ENCODE data around the gene CEACAM18. TPM values are rescaled to one million over a fixed set of nuclear protein-coding genes. Genes with fewer than 3 reads are reported as not detected.

The CEACAM18 gene
- total RNA-seq: not detected in 2 replicates
- not detected for total RNA-seq (2013)
- polyA plus RNA-seq: not detected in 2 replicates
- not detected in 2 replicates for polyA minus RNA-seq

DNA sequence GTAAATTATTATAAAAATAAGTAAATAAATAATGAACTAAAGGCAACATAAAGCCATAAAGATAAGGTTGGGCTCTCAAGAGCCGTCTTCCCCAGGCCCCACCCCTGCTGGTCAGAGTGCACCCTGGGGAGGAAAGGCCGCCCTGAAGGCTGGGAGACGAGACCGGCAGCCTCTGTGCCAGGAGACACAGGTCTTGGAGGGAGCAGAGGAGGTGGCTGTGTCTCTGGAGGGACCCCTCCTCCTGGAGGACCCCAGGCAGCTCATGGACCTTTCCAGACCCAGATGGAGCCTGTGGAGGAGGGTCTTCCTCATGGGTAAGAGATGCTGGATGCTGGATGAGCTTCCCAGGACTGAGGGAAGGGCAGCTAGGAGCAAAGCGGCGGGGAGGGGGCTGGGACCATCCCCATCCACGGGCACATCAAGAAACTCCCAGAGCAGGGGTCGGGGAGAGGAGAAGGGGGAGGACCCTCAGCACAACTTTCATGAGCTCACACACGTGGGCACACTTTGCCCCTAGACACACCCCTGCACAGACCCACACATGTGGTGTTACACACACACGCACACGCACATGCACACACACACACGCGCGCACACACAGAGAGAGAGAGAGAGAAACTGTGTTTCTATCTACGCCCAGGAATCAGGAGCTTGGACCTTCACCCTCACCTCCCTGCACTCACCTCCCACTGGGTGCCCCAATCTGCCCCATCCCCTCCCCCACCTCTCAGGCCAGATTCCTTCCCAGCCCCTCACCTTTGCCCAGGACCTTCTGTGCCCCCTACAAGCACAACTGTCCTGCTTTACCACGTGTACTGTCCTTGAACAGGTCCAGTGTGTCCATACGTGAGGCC, at the start of gene CEACAM18:
TSS of gene CEACAM18 (plus strand) at position 159 of the 854 bp plus-strand sequence.
- CTCF ChIA-PET: interaction anchor here (19.1 kb wide), 1 partner anchor 179 kb away, joined by 681 read pairs; no protein-coding TSS in a partner anchor
- peaks cover 27% of the 10 kb centered on the region for H3K27me3 Mint-ChIP-seq

More for the DNA sequence above, at the start of gene CEACAM18:
- no peak within 1 kb of the TSS for H3K27ac ChIP-seq (ENCODE audit: low read length in 2 of 2)
- H3K4me1 ChIP-seq (ENCODE audit: control insufficient read depth in 2 of 2, insufficient read depth in 2 of 2, low read length in 2 of 2): no peaks in the 10 kb centered on the region
- POLR2A ChIA-PET: no interaction called here
- no peak within 1 kb of the TSS for H3K27ac Mint-ChIP-seq
- 73% methylated on average over 11 of the region's 17 CpGs for WGBS (ENCODE audit: insufficient coverage)
- peaks cover 0 to 9% (median 0%) of the 10 kb centered on the region in 3 donors for H3K9me3 ChIP-seq (ENCODE audit: control extremely low read depth in 1 of 3, control insufficient read depth in 2 of 3, insufficient read depth in 1 of 3, low read length in 2 of 3)
- H3K9ac ChIP-seq (ENCODE audit: low read length): no peak within 1 kb of the TSS
- H3K4me1 Mint-ChIP-seq: no peaks in the 10 kb centered on the region
- H3K36me3 ChIP-seq (replicated peaks in 1 of 2; ENCODE audit: control extremely low read depth in 1 of 2, control insufficient read depth in 1 of 2, extremely low read depth in 1 of 2, insufficient read depth in 2 of 2, low read length in 1 of 2): no peaks in the 10 kb centered on the region
- H2AFZ ChIP-seq (ENCODE audit: insufficient read depth, low read depth, low read length, poor library complexity, severe bottlenecking): no peak within 1 kb of the TSS
- no peak within 1 kb of the TSS for H3K4me2 ChIP-seq (replicated peaks; ENCODE audit: low read depth, low read length, poor library complexity, severe bottlenecking)
- ATAC-seq (ENCODE audit: low read depth) (no peak), DNase-seq (no peak)
- intact Hi-C loops (cut with micrococcal nuclease): no loop called here
- peaks cover 0 to 16% (median 2%) of the 10 kb centered on the region in 4 experiments for H3K27me3 ChIP-seq (replicated peaks in 1 of 4; ENCODE audit: control extremely low read depth in 1 of 4, control insufficient read depth in 3 of 4, insufficient read depth in 4 of 4, low read length in 3 of 4)
- H4K20me1 ChIP-seq (ENCODE audit: control insufficient read depth, insufficient read depth, low read length, poor library complexity, severe bottlenecking): no peaks in the 10 kb centered on the region
- no peak within 1 kb of the TSS for H3K4me3 Mint-ChIP-seq
- no peak within 1 kb of the TSS for H3K4me3 ChIP-seq (ENCODE audit: control extremely low read depth in 1 of 5, extremely low read depth in 1 of 5, insufficient read depth in 1 of 5, low read depth in 2 of 5, low read length in 4 of 5)
- TF ChIP-seq EZH2 (IDR thresholded peaks at IDR 0.05; ENCODE audit: borderline replicate concordance, insufficient read depth, low read depth, low read length, poor library complexity, severe bottlenecking): no peak
- TF ChIP-seq, protein P1, sequence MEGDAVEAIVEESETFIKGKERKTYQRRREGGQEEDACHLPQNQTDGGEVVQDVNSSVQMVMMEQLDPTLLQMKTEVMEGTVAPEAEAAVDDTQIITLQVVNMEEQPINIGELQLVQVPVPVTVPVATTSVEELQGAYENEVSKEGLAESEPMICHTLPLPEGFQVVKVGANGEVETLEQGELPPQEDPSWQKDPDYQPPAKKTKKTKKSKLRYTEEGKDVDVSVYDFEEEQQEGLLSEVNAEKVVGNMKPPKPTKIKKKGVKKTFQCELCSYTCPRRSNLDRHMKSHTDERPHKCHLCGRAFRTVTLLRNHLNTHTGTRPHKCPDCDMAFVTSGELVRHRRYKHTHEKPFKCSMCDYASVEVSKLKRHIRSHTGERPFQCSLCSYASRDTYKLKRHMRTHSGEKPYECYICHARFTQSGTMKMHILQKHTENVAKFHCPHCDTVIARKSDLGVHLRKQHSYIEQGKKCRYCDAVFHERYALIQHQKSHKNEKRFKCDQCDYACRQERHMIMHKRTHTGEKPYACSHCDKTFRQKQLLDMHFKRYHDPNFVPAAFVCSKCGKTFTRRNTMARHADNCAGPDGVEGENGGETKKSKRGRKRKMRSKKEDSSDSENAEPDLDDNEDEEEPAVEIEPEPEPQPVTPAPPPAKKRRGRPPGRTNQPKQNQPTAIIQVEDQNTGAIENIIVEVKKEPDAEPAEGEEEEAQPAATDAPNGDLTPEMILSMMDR (IDR thresholded peaks at IDR 0.05): no peak
- no peaks in the 10 kb centered on the region for H3K79me2 ChIP-seq (ENCODE audit: control insufficient read depth, insufficient read depth, low read length)
- no peaks in the 10 kb centered on the region for H3K9me3 Mint-ChIP-seq (ENCODE audit: insufficient read depth)

All from B cell (primary cell).